Caco-2 (cell line): ENCODE measurements around the gene C5orf15. TPM values are rescaled to one million over a fixed set of nuclear protein-coding genes. Genes with fewer than 3 reads are reported as not detected.

ENCODE experiments used
- BruUV-seq: library from RNA; stranded (reverse); fragments of 400-500 nt; replicated peaks from 2 replicates; lab custom pipeline; 2021; lab: Mats Ljungman, UMichigan
- CTCF ChIA-PET: fragments of 300-600 bp; sonication (Branson Sonifier 250); formaldehyde crosslinking; loops from one replicate; lab custom pipeline; 2022; ENCODE audit warnings: antibody characterized with exemption; lab: Charles Lee
- POLR2A ChIA-PET: fragments of 300-600 bp; sonication (Branson Sonifier 250); formaldehyde crosslinking; loops from one replicate; lab custom pipeline; 2022; ENCODE audit warnings: antibody characterized with exemption; lab: Charles Lee
- DNase-seq, 2 experiments: peaks; one replicate each; pipeline versions ENCODE4 v3.0.0 to v3.0.0-alpha.2; 2020 to 2022
- H3K27me3 ChIP-seq: replicated peaks from 2 replicates; pipeline ENCODE4 v1.6.0; 2011; ENCODE audit warnings: low read length; ENCODE audit not compliant: control insufficient read depth, insufficient read depth
- H3K36me3 ChIP-seq: 2 replicates; pipeline ENCODE4 v1.5.1; 2011; ENCODE audit warnings: low read length; ENCODE audit not compliant: control insufficient read depth, insufficient read depth
- H3K4me1 ChIP-seq: fragments of 250-450 bp; sonication (Bioruptor Pico); 2 replicates; pipeline ENCODE4 v1.5.1; 2020; ENCODE audit warnings: mild to moderate bottlenecking
- H3K4me3 ChIP-seq: 2 replicates; pipeline ENCODE4 v1.5.1; 2011; ENCODE audit warnings: low read depth, mild to moderate bottlenecking, control low read depth, low read length
- H3K9me3 ChIP-seq: fragments of 250-450 bp; sonication (Bioruptor Pico); 2 replicates; pipeline ENCODE4 v1.5.1; 2020; ENCODE audit warnings: mild to moderate bottlenecking, moderate library complexity
- H3K27ac Mint-ChIP-seq: one replicate; pipeline ENCODE4 v1.8.0; 2022; ENCODE audit warnings: mixed read lengths; ENCODE audit not compliant: unreplicated experiment
- H3K27me3 Mint-ChIP-seq: one replicate; pipeline ENCODE4 v1.8.0; 2022; ENCODE audit warnings: mixed read lengths; ENCODE audit not compliant: insufficient read depth, unreplicated experiment
- H3K36me3 Mint-ChIP-seq: one replicate; pipeline ENCODE4 v1.8.0; 2022; ENCODE audit warnings: mild to moderate bottlenecking, mixed read lengths; ENCODE audit not compliant: insufficient read depth, unreplicated experiment
- H3K4me1 Mint-ChIP-seq: one replicate; pipeline ENCODE4 v1.8.0; 2022; ENCODE audit warnings: low read depth, mixed read lengths; ENCODE audit not compliant: unreplicated experiment
- H3K4me3 Mint-ChIP-seq: one replicate; pipeline ENCODE4 v1.8.0; 2022; ENCODE audit warnings: mild to moderate bottlenecking, moderate library complexity, mixed read lengths; ENCODE audit not compliant: unreplicated experiment
- H3K9me3 Mint-ChIP-seq: one replicate; pipeline ENCODE4 v1.8.0; 2022; ENCODE audit warnings: mixed read lengths; ENCODE audit not compliant: unreplicated experiment
- intact Hi-C: fragments of 100-400 bp; cut with micrococcal nuclease; formaldehyde crosslinking; loops from one replicate; pipeline ENCODE4 v1.10.0; 2022; ENCODE audit not compliant: unreplicated experiment
- total RNA-seq: library from RNA; stranded (reverse); gene quantifications from 2 replicates; pipeline ENCODE4 v1.2.3, GENCODE V29; 2022
- TF ChIP-seq, protein P1 (sequence below), 2 experiments: fragments of 200-600 bp in 1 of 2; IDR thresholded peaks; 1 replicate in 1 of 2; 2 replicates in 1 of 2; pipeline versions ENCODE4 v1.5.1 to v1.8.0; 2011 to 2022; ENCODE audit warnings: antibody characterized with exemption in 1 of 2, control low read depth in 1 of 2, inconsistent platforms in 1 of 2, low read depth in 1 of 2, low read length in 1 of 2, mild to moderate bottlenecking in 1 of 2, moderate library complexity in 1 of 2; ENCODE audit not compliant: insufficient read depth in 1 of 2, severe bottlenecking in 1 of 2, unreplicated experiment in 1 of 2

C5orf15 gene
- total RNA-seq, 1 experiment from 2014 or later = 35.6 TPM

GRCh38 chr5:134004626-134005416, 36.4 kb upstream of the C5orf15 start, which contains the start of gene VDAC1:
Gene VDAC1, minus strand, starts transcription at chr5:134004975. Its CDS starts 11,963 bp downstream, at chr5:133993012.
- Histone ChIP-seq H3K4me1 (peaks cover 36% of the 10 kb centered on the region), H3K36me3 (peaks cover 3% of the 10 kb centered on the region), H3K27me3 (no peaks in the 10 kb centered on the region), H3K4me3 (peak within 1 kb of the TSS; percentile 91), H3K9me3 (no peaks in the 10 kb centered on the region)
- intact Hi-C loops = loop anchor here (1.0 to 5.0 kb wide), 3 partner anchors 13 to 36 kb away; partner anchors contain the start of gene C5orf15
- Mint-ChIP-seq H3K27me3 (no peaks in the 10 kb centered on the region), H3K4me3 (peak within 1 kb of the TSS; percentile 81), H3K36me3 (peaks cover 40% of the 10 kb centered on the region), H3K27ac (peak within 1 kb of the TSS; percentile 89), H3K9me3 (no peaks in the 10 kb centered on the region), H3K4me1 (peaks cover 7% of the 10 kb centered on the region)
- TF ChIP-seq, protein P1, sequence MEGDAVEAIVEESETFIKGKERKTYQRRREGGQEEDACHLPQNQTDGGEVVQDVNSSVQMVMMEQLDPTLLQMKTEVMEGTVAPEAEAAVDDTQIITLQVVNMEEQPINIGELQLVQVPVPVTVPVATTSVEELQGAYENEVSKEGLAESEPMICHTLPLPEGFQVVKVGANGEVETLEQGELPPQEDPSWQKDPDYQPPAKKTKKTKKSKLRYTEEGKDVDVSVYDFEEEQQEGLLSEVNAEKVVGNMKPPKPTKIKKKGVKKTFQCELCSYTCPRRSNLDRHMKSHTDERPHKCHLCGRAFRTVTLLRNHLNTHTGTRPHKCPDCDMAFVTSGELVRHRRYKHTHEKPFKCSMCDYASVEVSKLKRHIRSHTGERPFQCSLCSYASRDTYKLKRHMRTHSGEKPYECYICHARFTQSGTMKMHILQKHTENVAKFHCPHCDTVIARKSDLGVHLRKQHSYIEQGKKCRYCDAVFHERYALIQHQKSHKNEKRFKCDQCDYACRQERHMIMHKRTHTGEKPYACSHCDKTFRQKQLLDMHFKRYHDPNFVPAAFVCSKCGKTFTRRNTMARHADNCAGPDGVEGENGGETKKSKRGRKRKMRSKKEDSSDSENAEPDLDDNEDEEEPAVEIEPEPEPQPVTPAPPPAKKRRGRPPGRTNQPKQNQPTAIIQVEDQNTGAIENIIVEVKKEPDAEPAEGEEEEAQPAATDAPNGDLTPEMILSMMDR (IDR thresholded peaks at IDR 0.05; ENCODE audit: insufficient read depth in 1 of 2, low read depth in 1 of 2, low read length in 1 of 2, severe bottlenecking in 1 of 2, unreplicated experiment in 1 of 2) = no peak
- ChIA-PET CTCF (interaction anchor here (0.5 to 1.9 kb wide), 7 partner anchors 8 to 246 kb away, joined by 3 to 11 read pairs (median 5); no protein-coding TSS in a partner anchor), POLR2A (interaction anchor here (0.8 to 2.3 kb wide), 5 partner anchors 8 to 51 kb away, joined by 3 to 14 read pairs (median 4); no protein-coding TSS in a partner anchor)
- BruUV-seq = no TSS peak
- DNase-seq = peak; percentile 80 to 88

GRCh38 chr5:134003817-134004625, 35.6 kb upstream of the C5orf15 start:
- Histone ChIP-seq H3K4me3 (peak overlapping the region; percentile 91), H3K27me3 (no peaks in the 10 kb centered on the region), H3K9me3 (no peaks in the 10 kb centered on the region), H3K4me1 (peaks cover 36% of the 10 kb centered on the region), H3K36me3 (peaks cover 5% of the 10 kb centered on the region)
- no peak for DNase-seq
- peaks cover 7% of the 10 kb centered on the region for H3K4me1 Mint-ChIP-seq
- peak overlapping the region; percentile 81 for H3K4me3 Mint-ChIP-seq
- H3K9me3 Mint-ChIP-seq = no peaks in the 10 kb centered on the region
- peaks cover 40% of the 10 kb centered on the region for H3K36me3 Mint-ChIP-seq
- ChIA-PET POLR2A (interaction anchor here (0.8 to 2.3 kb wide), 4 partner anchors 7 to 50 kb away, joined by 3 to 14 read pairs (median 4); no protein-coding TSS in a partner anchor), CTCF (interaction anchor here (0.7 to 1.3 kb wide), 5 partner anchors 7 to 205 kb away, joined by 3 to 10 read pairs (median 4); no protein-coding TSS in a partner anchor)
- H3K27me3 Mint-ChIP-seq = no peaks in the 10 kb centered on the region
- intact Hi-C loops = loop anchor here (2.0 to 5.0 kb wide), 2 partner anchors 33 to 35 kb away; partner anchors contain the start of gene C5orf15
- BruUV-seq = no TSS peak
- TF ChIP-seq, protein P1 (IDR thresholded peaks at IDR 0.05; ENCODE audit: insufficient read depth in 1 of 2, low read depth in 1 of 2, low read length in 1 of 2, severe bottlenecking in 1 of 2, unreplicated experiment in 1 of 2) = no peak
- peak overlapping the region; percentile 89 for H3K27ac Mint-ChIP-seq
